H1 (cell line): Measurements from ENCODE around the gene OLFM1. TPM values are rescaled to one million over a fixed set of nuclear protein-coding genes. Genes with fewer than 3 reads are reported as not detected.

Source experiments
- CTCF ChIA-PET: fragments of 300-600 bp; sonication (Branson Sonifier 250); formaldehyde crosslinking; loops from one replicate; lab custom pipeline; 2021; ENCODE audit not compliant: partially characterized antibody; lab: Charles Lee
- POLR2A ChIA-PET: fragments of 300-600 bp; sonication (Branson Sonifier 250); formaldehyde crosslinking; loops from one replicate; lab custom pipeline; 2021; ENCODE audit warnings: inconsistent platforms; ENCODE audit not compliant: partially characterized antibody; lab: Charles Lee
- DNase-seq, 2 experiments: peaks; one replicate each; pipeline versions ENCODE4 v3.0.0 to v3.0.0-alpha.2; 2010 to 2022; ENCODE audit warnings: low spot score in 2 of 2, low read depth in 1 of 2, mixed read lengths in 1 of 2
- FAIRE-seq: peaks from 2 replicates; lab custom pipeline; 2011; peaks lifted over from hg19 to GRCh38; lab: Jason Lieb, UNC
- H2AFZ ChIP-seq: 2 replicates; pipeline ENCODE4 v1.8.1; 2012; ENCODE audit warnings: low read length, inconsistent platforms
- H2AK5ac ChIP-seq: 2 replicates; pipeline ENCODE4 v1.6.1; 2013; ENCODE audit warnings: low read depth, low read length
- H2BK120ac ChIP-seq: replicated peaks from 2 replicates; pipeline ENCODE3; 2013; ENCODE audit warnings: low read depth, low read length, inconsistent platforms
- H2BK12ac ChIP-seq: 2 replicates; pipeline ENCODE4 v1.6.1; 2013; ENCODE audit warnings: low read depth, low read length
- H2BK15ac ChIP-seq: 2 replicates; pipeline ENCODE4 v1.6.1; 2013; ENCODE audit warnings: low read length
- H2BK20ac ChIP-seq: 2 replicates; pipeline ENCODE4 v1.6.1; 2013; ENCODE audit warnings: low read length
- H2BK5ac ChIP-seq: 2 replicates; pipeline ENCODE4 v1.6.1; 2013; ENCODE audit warnings: low read depth, low read length
- H3K14ac ChIP-seq: 2 replicates; pipeline ENCODE4 v1.6.1; 2013; ENCODE audit warnings: inconsistent platforms; ENCODE audit not compliant: insufficient read length
- H3K18ac ChIP-seq: 2 replicates; pipeline ENCODE4 v1.6.1; 2013; ENCODE audit warnings: low read length; ENCODE audit errors: extremely low read depth
- H3K23ac ChIP-seq: 2 replicates; pipeline ENCODE4 v1.6.1; 2013; ENCODE audit warnings: inconsistent platforms; ENCODE audit not compliant: insufficient read length
- H3K23me2 ChIP-seq: 2 replicates; pipeline ENCODE4 v1.6.1; 2013; ENCODE audit warnings: low read depth, low read length
- H3K27ac ChIP-seq: 2 replicates; pipeline ENCODE4 v1.6.1; 2011; ENCODE audit warnings: low read depth, low read length, inconsistent platforms
- H3K27me3 ChIP-seq, 4 experiments: replicated peaks in 1 of 4; 1 replicate in 1 of 4; 2 replicates in 3 of 4; pipeline versions ENCODE4 v1.6.1 to v1.8.1; 2011 to 2013; ENCODE audit warnings: low read length in 3 of 4, mild to moderate bottlenecking in 3 of 4, inconsistent platforms in 2 of 4, mixed read lengths in 2 of 4, moderate library complexity in 1 of 4; ENCODE audit not compliant: control insufficient read depth in 3 of 4, insufficient read depth in 3 of 4; ENCODE audit errors: extremely low read depth in 1 of 4
- H3K36me3 ChIP-seq, 4 experiments: 2 replicates each; pipeline versions ENCODE4 v1.6.1 to v1.8.1; 2011 to 2013; ENCODE audit warnings: mild to moderate bottlenecking in 4 of 4, low read length in 3 of 4, moderate library complexity in 2 of 4, control low read depth in 1 of 4, inconsistent platforms in 1 of 4; ENCODE audit not compliant: insufficient read depth in 4 of 4, control insufficient read depth in 2 of 4
- H3K4ac ChIP-seq: replicated peaks from 2 replicates; pipeline ENCODE3; 2013; ENCODE audit warnings: low read length, low read depth, mixed read lengths, inconsistent platforms; ENCODE audit not compliant: insufficient read length
- H3K4me1 ChIP-seq, 4 experiments: replicated peaks in 1 of 4; 1 replicate in 1 of 4; 2 replicates in 3 of 4; pipeline versions ENCODE4 v1.6.1 to v1.8.1; 2011 to 2013; ENCODE audit warnings: low read length in 3 of 4, inconsistent platforms in 2 of 4, mixed read lengths in 1 of 4; ENCODE audit not compliant: insufficient read depth in 4 of 4, control insufficient read depth in 3 of 4
- H3K4me2 ChIP-seq, 2 experiments: 2 replicates each; pipeline versions ENCODE4 v1.6.1 to v1.8.1; 2011 to 2013; ENCODE audit warnings: low read depth in 2 of 2, low read length in 2 of 2, control low read depth in 1 of 2, inconsistent platforms in 1 of 2, mild to moderate bottlenecking in 1 of 2; ENCODE audit not compliant: insufficient read depth in 1 of 2
- H3K4me3 ChIP-seq, 4 experiments: fragments of 200-600, 300-600 bp in 1 of 4; sonication (generic), shearing (Covaris generic), sonication (Bioruptor Twin) in 1 of 4; 2 replicates each; pipeline versions ENCODE4 v1.5.1 to v1.8.1; 2011 to 2016; ENCODE audit warnings: low read length in 4 of 4, low read depth in 3 of 4, control low read depth in 2 of 4, inconsistent platforms in 2 of 4, mild to moderate bottlenecking in 2 of 4, mixed read lengths in 1 of 4, moderate library complexity in 1 of 4; ENCODE audit not compliant: insufficient read depth in 2 of 4; ENCODE audit errors: extremely low read depth in 1 of 4
- H3K56ac ChIP-seq: replicated peaks from 2 replicates; pipeline ENCODE3; 2013; ENCODE audit warnings: low read depth, mild to moderate bottlenecking, mixed read lengths, low read length, inconsistent platforms; ENCODE audit not compliant: insufficient read length
- H3K79me1 ChIP-seq: 2 replicates; pipeline ENCODE4 v1.6.1; 2013; ENCODE audit warnings: low read depth, low read length, control low read depth
- H3K79me2 ChIP-seq, 2 experiments: 2 replicates each; pipeline versions ENCODE4 v1.6.1 to v1.8.1; 2012 to 2013; ENCODE audit warnings: low read length in 2 of 2, mild to moderate bottlenecking in 2 of 2, inconsistent platforms in 1 of 2; ENCODE audit not compliant: insufficient read depth in 2 of 2, control insufficient read depth in 1 of 2
- H3K9ac ChIP-seq, 4 experiments: replicated peaks in 1 of 4; 1 replicate in 1 of 4; 2 replicates in 3 of 4; pipeline versions ENCODE4 v1.6.1 to v1.8.1; 2011 to 2013; ENCODE audit warnings: low read depth in 3 of 4, low read length in 3 of 4, control low read depth in 2 of 4, mild to moderate bottlenecking in 2 of 4, moderate library complexity in 2 of 4, inconsistent platforms in 1 of 4; ENCODE audit errors: extremely low read depth in 1 of 4
- H3K9me3 ChIP-seq, 2 experiments: 2 replicates each; pipeline versions ENCODE4 v1.6.1 to v1.8.1; 2012 to 2013; ENCODE audit warnings: mild to moderate bottlenecking in 2 of 2, moderate library complexity in 2 of 2, control low read depth in 1 of 2, inconsistent platforms in 1 of 2, low read depth in 1 of 2, low read length in 1 of 2, mixed read lengths in 1 of 2; ENCODE audit not compliant: insufficient read depth in 2 of 2
- H4K20me1 ChIP-seq, 2 experiments: replicated peaks in 1 of 2; 2 replicates each; pipeline versions ENCODE3 to v1.8.1; 2011 to 2013; ENCODE audit warnings: inconsistent platforms in 2 of 2, low read length in 2 of 2, mild to moderate bottlenecking in 1 of 2; ENCODE audit not compliant: insufficient read depth in 2 of 2, control insufficient read depth in 1 of 2
- H4K5ac ChIP-seq: 2 replicates; pipeline ENCODE4 v1.6.1; 2013; ENCODE audit warnings: low read length, low read depth, mixed read lengths, inconsistent platforms; ENCODE audit not compliant: insufficient read length
- H4K8ac ChIP-seq: 2 replicates; pipeline ENCODE4 v1.8.0; 2013; ENCODE audit warnings: mild to moderate bottlenecking, moderate library complexity, low read length, inconsistent platforms; ENCODE audit not compliant: insufficient read depth; ENCODE audit errors: extremely low read depth
- H4K91ac ChIP-seq: replicated peaks from 2 replicates; pipeline ENCODE3; 2013; ENCODE audit warnings: low read length, mixed read lengths, inconsistent platforms; ENCODE audit not compliant: insufficient read length
- ATF3 ChIP-seq: IDR thresholded peaks from 2 replicates; pipeline ENCODE4 v1.6.1; 2011; ENCODE audit warnings: low read depth, mild to moderate bottlenecking, low read length; ENCODE audit not compliant: insufficient read depth
- BCL11A ChIP-seq, 2 experiments: IDR thresholded peaks; one replicate each; pipeline ENCODE4 v1.6.1; 2011; ENCODE audit warnings: low read depth in 2 of 2, low read length in 2 of 2, mild to moderate bottlenecking in 2 of 2
- CEBPB ChIP-seq: IDR thresholded peaks from 2 replicates; pipeline ENCODE4 v1.6.1; 2012; ENCODE audit warnings: low read depth, low read length
- EGR1 ChIP-seq: IDR thresholded peaks from 2 replicates; pipeline ENCODE4 v1.6.1; 2011; ENCODE audit warnings: low read depth, low read length, borderline replicate concordance
- GABPA ChIP-seq: IDR thresholded peaks from 2 replicates; pipeline ENCODE4 v1.6.1; 2011; ENCODE audit warnings: mild to moderate bottlenecking, low read length, moderate library complexity, borderline replicate concordance; ENCODE audit not compliant: insufficient read depth
- HDAC6 ChIP-seq: IDR thresholded peaks from one replicate; pipeline ENCODE4 v1.7.1; 2012; ENCODE audit warnings: low read depth, mild to moderate bottlenecking, inconsistent platforms, low read length, moderate library complexity
- JUND ChIP-seq: IDR thresholded peaks from 2 replicates; pipeline ENCODE4 v1.6.1; 2011; ENCODE audit warnings: mild to moderate bottlenecking, improper control_type of control experiment, low read length
- NANOG ChIP-seq: IDR thresholded peaks from 2 replicates; pipeline ENCODE4 v1.6.1; 2011; ENCODE audit warnings: low read length, low read depth, mild to moderate bottlenecking, inconsistent platforms; ENCODE audit not compliant: insufficient read depth, poor library complexity, severe bottlenecking
- NRF1 ChIP-seq: IDR thresholded peaks from 2 replicates; pipeline ENCODE4 v1.6.1; 2011; ENCODE audit warnings: mild to moderate bottlenecking, low read depth, low read length, improper control_type of control experiment
- RFX5 ChIP-seq: IDR thresholded peaks from 2 replicates; pipeline ENCODE4 v1.6.1; 2011; ENCODE audit warnings: low read depth, low read length, improper control_type of control experiment, borderline replicate concordance
- RXRA ChIP-seq: IDR thresholded peaks from 2 replicates; pipeline ENCODE4 v1.6.1; 2011; ENCODE audit warnings: low read depth, mild to moderate bottlenecking, low read length, moderate library complexity; ENCODE audit not compliant: insufficient read depth
- TAF1 ChIP-seq: IDR thresholded peaks from 2 replicates; pipeline ENCODE4 v1.6.1; 2011; ENCODE audit warnings: mild to moderate bottlenecking, low read depth, low read length
- TEAD4 ChIP-seq: IDR thresholded peaks from 2 replicates; pipeline ENCODE4 v1.6.1; 2012; ENCODE audit warnings: low read depth, low read length, inconsistent platforms, mixed read lengths
- WGBS, 2 experiments: shearing (Covaris generic) in 1 of 2; methylation state at CpG; one replicate each; pipeline versions ENCODE4 v1.1.6 to v1.1.7; 2013 to 2015; ENCODE audit warnings: low lambda C conversion rate in 2 of 2, mixed read lengths in 2 of 2, inconsistent platforms in 1 of 2, low coverage in 1 of 2, missing lambda C conversion rate in 1 of 2; ENCODE audit not compliant: insufficient replicate concordance in 2 of 2, insufficient coverage in 1 of 2, insufficient read length in 1 of 2; ENCODE audit errors: extremely low coverage in 1 of 2, missing lambda C conversion rate in 1 of 2; 5-methylcytosine and 5-hydroxymethylcytosine counted together
- polyA plus RNA-seq, 7 experiments: library from polyadenylated mRNA; depleted of rRNA in 3 of 7; stranded (reverse) in 5 of 7; unstranded in 2 of 7; fragments of >200 nt in 5 of 7; fragments of 200-250 nt in 2 of 7; gene quantifications; 1 replicate in 5 of 7; 2 replicates in 1 of 7; 4 replicates in 1 of 7; pipeline versions ENCODE4 v1.2.1 to v1.2.3, GENCODE V29; 2011 to 2013; ENCODE audit warnings: missing spikeins in 2 of 7, mixed read lengths in 2 of 7
- total RNA-seq: library from RNA; stranded (reverse); fragmentation: NEBNext Ultra II Directional; extraction: Animal tissue kit (Norgen Biotek cat#: 25700); gene quantifications from 2 replicates; pipeline ENCODE4 v1.2.1, GENCODE V29; 2021

The OLFM1 gene
- total and polyA plus RNA-seq, 2 of the 8 experiments (the other 6 are each of a cell fraction or from before 2014, with no cell fraction given): 53.0 to 53.4 TPM

- 89% methylated on average over 9 of the region's 13 CpGs; no CpG with 5 or more reads in 1 of the 2 experiments for WGBS, 2 experiments
- H3K4me1 ChIP-seq: peaks cover 0 to 21% (median 6%) of the 10 kb centered on the region in 4 experiments; a peak in 5 of 7 replicates
- no peak overlapping the region for H4K8ac ChIP-seq
- no peak for TF ChIP-seq RFX5
- TF ChIP-seq GABPA: no peak
- no peak for TF ChIP-seq NRF1
- no peak for TF ChIP-seq RXRA
- TF ChIP-seq JUND: no peak
- TF ChIP-seq CEBPB: no peak
- no peak for TF ChIP-seq ATF3
- no peak for TF ChIP-seq BCL11A (IDR thresholded peaks at IDR 0.05; ENCODE audit: low read depth in 2 of 2, low read length in 2 of 2)
- no peak for TF ChIP-seq NANOG
- no peak for TF ChIP-seq EGR1
- TF ChIP-seq HDAC6: no peak
- no peak for TF ChIP-seq TAF1
- TF ChIP-seq TEAD4: no peak
- no peak overlapping the region for H4K91ac ChIP-seq
- no peak for FAIRE-seq
- H3K79me1 ChIP-seq: no peaks in the 10 kb centered on the region; the same call in 1 of the 2 replicates
- no peak overlapping the region for H2BK20ac ChIP-seq
- H3K18ac ChIP-seq: no peak overlapping the region
- H3K23me2 ChIP-seq: peaks cover 10% of the 10 kb centered on the region
- H2BK5ac ChIP-seq: no peak overlapping the region
- no peak overlapping the region for H2AFZ ChIP-seq
- H4K20me1 ChIP-seq: peaks cover 1 to 2% of the 10 kb centered on the region in 2 experiments
- H3K79me2 ChIP-seq: no peaks in the 10 kb centered on the region; a peak in 1 of 4 replicates
- H4K5ac ChIP-seq: no peak overlapping the region
- POLR2A ChIA-PET: no interaction called here
- H3K14ac ChIP-seq: no peak overlapping the region
- no peak overlapping the region for H3K23ac ChIP-seq
- H3K4ac ChIP-seq: no peak overlapping the region
- H3K9me3 ChIP-seq: no peaks in the 10 kb centered on the region
- 0 out of 2 replicates have a peak overlapping the region, but pooled peaks have one; percentile 46 for H2BK15ac ChIP-seq
- no peak for DNase-seq
- peaks cover 0 to 2% (median 2%) of the 10 kb centered on the region in 4 experiments; a peak in 4 of 7 replicates for H3K27me3 ChIP-seq
- H2BK120ac ChIP-seq: no peak overlapping the region
- 0 out of 2 replicates have a peak overlapping the region, but pooled peaks have one; percentile 34 for H2AK5ac ChIP-seq
- no peak overlapping the region for H3K4me2 ChIP-seq
- H3K4me3 ChIP-seq: no peak overlapping the region
- no peak overlapping the region for H3K27ac ChIP-seq
- no peak overlapping the region for H3K9ac ChIP-seq
- CTCF ChIA-PET: interaction anchor here (0.7 to 12.6 kb wide), 6 partner anchors 13 to 331 kb away, joined by 3 to 137 read pairs (median 3); no protein-coding TSS in a partner anchor
- no peak overlapping the region for H3K56ac ChIP-seq
- no peaks in the 10 kb centered on the region for H3K36me3 ChIP-seq
- H2BK12ac ChIP-seq: no peak overlapping the region
Measured at GRCh38 chr9:135083241-135083810, 4.1 kb upstream of the OLFM1 start.
